HG02943 (cell line): ENCODE data around the gene SORBS1.
A peak's percentile ranks its signal among the peaks of the same experiment; 100 is the strongest.

Source experiments
- ATAC-seq: cut with Tn5 transposase; IDR thresholded peaks from one replicate; pipeline ENCODE4 v1.9.1; 2021; ENCODE audit warnings: mild to moderate bottlenecking, low read depth, moderate library complexity; ENCODE audit not compliant: unreplicated experiment

The SORBS1 gene

DNA sequence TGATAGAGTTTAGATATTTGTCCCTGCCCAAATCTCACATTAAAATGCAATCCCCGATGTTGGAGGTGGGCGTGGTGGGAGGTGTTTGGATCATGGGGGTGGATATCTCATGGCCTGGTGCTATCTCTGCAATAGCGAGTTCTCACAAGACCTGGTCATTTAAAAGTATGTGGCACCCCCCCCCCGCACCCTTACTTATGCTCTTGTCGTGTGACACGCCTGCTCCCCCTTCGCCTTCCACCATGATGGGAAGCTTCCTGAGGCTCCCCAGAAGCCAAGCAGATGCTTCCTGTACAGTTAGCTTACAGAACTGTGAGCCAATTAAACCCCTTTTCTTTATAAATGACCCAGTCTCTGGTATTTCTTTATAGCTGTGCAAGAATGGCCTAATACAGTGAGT is 118.8 kb downstream of the SORBS1 start:
- ATAC-seq: no peak

DNA sequence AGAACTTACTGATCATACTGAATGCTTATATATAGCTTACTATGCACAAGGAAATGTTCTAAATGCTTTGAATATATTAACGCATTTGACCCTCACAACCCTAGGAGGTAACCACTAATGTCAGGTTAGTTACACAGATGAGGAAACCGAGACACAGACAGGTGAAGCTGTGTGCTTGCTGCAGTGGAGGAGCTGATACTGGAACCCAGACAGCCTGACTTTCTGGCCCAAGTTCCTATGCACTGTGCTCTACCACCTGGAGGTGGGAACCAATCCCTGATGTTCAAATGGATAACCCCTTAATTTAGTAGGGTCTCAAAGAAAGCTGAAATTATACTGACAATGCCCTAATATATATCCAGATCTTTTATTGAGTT is 119.6 kb downstream of the SORBS1 start:
- ATAC-seq: peak; percentile 15

DNA sequence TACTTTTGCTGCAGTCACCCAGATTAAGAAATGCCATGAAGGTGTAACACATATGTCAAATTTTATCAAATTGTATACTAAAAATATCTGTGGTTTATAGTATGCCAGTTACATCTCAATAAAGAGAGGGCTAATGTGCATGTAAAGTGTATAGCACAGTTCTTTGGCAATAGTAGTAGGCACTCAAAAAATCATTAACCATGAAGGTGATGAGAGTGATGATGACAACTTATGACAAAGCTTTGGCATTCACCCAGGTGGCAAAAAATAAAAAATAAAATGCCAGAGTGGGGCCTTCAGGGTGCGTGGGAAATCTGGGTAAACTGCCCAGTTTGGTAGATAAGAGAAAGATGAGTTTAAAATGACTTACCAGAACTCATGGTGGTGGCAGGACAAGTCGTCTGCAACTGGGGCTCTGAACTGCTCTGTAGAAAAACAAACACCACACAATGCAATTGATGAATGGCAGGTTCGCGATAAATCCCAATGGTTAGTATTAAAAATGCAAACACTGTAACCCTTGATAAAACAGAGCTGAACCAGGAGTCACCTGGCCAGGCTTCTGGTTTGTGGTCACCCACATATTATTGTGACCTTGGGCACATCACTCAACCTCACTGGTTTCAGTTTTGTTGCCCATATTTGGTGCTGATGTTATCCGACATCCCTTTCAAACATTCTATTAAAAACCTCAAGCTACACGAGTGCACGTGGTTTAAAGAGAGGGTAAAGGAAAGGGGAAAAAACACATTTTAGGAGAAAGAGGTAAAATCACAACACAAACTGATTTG is 120.2 kb downstream of the SORBS1 start:
- ATAC-seq: peak; percentile 78

DNA sequence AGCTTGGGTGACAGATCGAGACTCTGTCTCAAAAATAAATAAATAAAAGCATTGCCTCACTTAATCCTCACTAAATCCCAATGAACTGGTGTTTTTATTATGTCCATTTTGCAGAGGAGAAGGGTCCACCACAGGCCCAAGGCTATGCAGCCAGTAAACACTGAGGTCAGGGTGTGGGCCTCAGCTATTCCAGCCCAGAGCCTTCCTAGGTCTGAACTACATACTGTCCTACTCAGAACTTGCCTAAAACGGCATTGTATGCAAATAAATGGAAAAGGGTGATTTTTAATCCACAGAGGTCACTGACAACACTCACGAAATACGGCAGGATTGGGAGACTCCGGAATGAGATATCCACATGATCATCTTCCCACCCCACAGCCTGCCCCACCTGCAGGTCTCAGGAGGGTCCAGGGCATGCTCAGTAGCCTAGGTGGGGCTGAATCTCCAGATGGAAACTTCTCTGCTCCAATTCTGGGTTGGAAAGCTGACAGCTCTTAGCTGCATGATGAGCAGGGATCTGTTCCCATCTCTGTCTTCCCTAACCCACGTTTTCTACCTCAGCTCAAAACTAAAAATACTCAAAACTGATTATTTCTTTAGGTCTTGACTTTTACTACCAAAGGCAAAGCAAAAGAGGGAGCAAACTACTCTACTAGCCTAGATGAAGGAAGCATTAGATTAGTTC is 121.0 kb downstream of the SORBS1 start:
- ATAC-seq: no peak

DNA sequence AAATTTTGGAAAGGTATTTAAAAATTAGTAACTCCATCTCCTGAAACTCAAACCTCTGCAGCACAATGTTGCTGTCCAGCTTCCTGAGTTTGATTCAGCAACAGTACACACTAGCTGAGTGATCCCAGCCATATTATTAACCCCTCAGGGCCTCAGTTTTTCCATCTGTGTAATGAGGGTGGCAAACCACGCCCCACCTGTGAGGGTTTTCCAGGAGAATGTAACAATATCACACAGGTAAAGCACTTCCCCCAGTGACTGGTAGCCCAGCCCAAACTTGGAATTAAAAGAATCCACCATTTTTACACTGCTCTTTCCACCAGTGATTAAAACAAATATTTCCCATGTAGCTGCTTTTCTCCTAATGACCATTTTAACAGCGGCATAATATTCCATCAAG is 122.4 kb downstream of the SORBS1 start:
- ATAC-seq: no peak

DNA sequence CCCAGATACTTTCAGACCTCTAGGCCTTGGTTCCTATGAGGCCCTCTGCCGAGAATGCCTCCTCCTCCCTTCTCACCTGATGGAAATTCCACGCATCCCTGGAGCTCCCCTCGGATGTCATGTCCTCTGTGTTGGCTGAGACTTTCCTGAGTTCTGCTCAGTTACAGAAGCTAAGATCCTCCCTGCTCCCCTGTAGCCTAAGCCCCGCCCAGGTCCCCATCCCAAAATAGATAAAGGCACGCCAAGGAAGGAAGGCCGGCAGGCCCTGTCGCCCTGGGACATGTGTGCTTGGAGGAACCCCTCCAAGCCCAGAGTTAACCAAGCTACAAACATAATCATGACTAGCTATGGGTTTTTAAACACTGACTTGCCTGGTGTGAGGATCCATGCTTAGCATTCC is 123.5 kb downstream of the SORBS1 start:
- no peak for ATAC-seq

DNA sequence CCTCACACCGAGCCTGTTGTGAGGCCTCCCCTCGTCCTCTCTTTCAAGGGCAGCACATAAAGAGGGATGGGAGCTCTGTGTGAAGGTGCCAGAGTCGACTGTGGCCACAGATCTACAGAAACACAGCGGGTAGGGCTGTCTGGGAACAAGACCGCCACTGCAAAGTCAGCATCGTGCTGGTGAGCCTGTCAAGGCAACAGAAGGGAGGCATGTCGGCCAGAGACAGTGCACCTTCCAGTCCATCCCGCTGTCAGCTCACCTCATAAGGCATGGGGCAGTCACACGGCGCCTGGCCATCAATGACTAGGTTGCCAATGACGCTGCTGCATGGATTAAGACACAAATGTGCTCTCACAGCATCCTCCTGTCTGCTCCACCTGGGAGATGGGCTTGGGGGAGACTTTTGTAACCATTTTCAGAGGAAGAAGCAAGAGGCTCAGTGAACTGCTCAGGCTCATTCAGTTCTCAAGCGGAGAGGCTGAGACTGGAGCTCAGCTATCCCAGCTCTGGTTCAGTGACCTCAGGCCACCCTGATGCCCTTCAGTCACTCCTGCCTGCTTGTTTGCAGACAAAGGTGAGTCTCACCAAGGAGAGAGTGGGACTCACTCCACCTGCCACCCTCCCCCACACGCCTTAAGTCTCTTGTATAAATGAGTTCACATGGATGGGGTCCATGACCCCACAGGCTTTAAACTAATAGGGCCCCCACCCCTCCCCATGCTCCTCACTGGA is 125.5 kb downstream of the SORBS1 start:
- no peak for ATAC-seq

DNA sequence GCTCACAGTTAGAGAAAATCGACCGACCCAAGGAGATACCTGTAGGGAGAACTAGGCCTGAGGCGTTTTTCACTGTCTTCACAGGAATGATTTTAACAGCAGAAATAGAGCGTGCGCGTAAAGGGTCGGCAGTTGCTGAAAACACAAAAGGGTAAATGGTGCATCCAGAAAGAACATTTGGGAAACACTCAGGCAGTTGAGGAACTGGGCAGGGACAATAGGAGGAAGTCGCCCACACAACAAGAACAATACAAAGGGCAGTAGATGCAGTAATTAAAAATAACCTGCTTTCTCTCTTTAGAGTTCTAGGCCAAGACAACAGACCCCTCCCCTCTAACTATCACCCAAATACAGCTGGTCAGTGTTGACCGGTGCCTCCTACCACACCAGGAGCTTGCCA is 126.6 kb downstream of the SORBS1 start:
- ATAC-seq: no peak

DNA sequence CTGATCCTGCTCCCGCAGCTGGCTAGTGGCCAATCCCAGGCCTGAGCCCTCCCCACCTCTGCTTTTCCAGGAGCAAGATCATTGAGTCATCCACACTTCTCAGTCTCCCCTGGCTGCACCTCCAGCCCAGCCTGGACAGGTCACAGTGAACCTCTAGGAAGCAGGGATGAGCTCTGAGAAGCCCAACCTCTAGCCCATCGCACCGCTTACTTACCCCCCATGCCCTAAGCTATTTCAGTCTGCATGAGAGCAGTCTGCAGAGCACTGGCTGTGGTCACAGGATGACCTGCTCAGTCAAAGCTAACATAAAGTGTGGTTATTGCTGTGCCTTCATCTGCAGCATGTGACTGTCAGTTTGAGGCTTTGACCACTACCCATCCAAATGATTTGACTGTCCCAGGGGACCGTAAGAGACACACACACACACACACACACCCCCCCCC is 129.2 kb downstream of the SORBS1 start:
- ATAC-seq: no peak

DNA sequence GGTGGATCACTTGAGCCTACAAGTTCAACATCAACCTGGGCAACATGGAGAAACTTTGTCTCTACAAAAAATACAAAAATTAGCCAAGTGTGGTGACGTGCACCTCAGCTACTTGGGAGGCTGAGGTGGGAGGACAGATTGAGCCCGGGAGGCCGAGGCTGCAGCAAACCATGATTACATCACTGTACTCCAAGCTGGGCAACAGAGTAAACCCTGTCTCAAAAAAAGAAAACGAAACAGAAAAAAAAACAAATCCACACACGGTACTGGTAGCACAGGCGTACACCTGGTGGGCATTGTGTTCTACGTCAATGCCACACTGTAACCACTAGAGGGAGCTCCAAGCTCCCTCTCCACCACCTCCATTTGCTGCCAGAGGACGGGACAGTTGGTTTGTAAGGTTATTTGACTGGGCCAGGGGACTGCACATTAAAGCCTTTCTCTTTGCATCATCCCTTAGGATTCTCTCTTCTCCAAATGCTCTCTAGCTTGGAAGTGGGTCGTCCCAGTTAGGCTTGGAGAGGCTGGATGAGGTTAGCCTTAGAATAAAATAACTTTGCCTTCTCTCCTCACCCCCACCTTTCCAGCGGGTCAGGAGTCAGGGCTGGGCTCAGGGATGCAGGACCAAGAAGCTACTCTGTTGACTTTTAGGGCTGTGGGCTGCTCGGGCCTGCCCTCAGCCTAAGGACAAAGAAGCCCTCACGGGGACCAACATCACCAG is 130.8 kb downstream of the SORBS1 start:
- peak; percentile 79 for ATAC-seq

DNA sequence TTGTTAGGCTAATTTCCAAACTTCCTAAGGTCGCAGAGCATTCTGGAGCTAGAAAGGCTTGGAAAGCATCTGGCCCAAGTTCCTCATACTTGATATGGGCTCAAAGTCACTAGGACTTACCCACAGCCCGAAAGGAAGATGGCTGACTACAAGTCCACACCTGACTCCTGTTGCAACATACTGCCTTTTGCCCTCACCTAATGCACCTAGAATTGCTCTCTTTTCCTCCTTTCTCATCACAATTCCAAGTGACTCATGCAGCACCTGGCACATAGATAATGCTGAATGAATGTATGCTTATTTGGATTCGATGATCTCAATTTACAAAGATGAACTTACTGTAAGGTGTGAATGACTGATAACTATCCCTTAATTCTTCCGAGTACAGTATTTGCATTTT is 131.5 kb downstream of the SORBS1 start:
- ATAC-seq: no peak

DNA sequence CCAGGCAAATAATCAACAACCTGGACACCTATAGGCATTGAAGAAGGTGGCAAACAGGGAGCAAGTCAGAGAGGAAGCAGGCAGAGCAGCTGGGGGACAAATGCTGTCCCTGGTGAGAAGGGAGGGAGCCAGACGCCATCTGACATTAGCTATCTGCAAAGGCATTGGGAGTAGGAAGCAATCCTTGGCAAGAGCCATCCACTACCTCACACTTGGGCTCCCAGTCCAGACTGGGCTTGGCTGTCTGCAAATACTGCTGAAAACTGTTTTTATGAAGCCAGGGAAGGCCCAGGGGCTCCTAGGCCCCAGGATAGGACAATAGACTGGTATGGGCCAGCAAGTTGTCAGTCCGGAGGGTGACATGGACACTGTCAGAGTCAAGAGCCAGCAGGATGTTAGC is 132.5 kb downstream of the SORBS1 start:
- no peak for ATAC-seq

DNA sequence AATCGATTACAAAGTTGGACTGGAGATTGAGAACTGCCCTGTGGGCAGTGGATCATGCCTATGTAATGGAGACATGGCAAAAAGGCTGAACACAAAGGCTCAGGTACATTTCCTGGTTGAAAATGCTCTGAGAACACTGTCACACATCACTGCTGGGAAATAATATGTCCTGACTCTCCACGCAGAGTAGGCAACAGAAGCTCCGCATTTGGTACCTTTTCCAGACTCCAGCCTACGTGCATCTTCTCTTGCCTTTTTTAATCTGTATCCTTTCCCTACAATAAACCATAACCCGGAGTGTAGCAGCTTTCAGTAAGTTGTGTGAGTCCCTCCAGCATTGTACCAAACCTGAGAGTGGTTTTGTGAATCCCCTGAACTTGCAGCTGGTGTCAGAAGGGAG is 134.7 kb downstream of the SORBS1 start:
- no peak for ATAC-seq

DNA sequence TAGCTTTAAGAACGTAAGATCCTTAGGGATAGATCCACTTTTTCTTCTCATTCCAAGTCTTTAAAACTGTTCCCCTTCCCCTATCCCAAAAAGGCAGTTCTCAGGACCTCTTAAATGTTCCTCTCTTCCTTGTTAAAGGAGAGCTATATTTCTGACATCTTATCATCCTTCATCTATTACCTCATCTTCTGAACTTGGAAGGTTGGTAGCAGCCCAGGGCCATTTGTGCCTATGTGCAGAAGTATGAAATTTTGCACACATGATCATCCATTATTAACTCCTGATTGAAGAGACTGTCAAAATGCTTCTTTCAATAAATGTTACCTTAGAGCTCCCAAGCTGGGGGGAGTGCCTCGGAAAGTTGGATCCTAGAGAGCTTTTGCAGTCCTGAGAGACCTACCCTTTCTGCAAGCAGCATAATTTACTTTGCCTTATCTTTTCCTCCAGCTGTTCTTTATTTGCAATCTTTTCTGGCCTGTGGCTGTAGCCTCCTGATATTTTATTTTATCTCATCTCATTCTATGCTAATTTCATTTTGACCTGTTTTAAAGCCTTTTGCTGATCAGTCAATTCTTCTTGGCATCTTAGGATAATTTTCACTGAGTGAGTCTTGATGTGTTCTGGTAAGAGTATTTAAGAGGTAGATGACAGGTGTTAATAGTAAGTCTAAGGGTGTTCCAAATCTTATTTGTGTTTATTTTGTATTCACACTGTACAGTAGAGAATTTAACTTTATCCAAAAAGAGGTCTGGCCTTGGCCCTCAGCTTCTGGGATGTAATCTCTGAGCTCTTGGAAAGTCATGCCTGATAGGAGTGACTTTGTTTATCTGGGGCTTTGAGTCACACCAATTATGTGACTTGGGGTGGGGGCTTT is 135.3 kb downstream of the SORBS1 start:
- ATAC-seq: no peak

DNA sequence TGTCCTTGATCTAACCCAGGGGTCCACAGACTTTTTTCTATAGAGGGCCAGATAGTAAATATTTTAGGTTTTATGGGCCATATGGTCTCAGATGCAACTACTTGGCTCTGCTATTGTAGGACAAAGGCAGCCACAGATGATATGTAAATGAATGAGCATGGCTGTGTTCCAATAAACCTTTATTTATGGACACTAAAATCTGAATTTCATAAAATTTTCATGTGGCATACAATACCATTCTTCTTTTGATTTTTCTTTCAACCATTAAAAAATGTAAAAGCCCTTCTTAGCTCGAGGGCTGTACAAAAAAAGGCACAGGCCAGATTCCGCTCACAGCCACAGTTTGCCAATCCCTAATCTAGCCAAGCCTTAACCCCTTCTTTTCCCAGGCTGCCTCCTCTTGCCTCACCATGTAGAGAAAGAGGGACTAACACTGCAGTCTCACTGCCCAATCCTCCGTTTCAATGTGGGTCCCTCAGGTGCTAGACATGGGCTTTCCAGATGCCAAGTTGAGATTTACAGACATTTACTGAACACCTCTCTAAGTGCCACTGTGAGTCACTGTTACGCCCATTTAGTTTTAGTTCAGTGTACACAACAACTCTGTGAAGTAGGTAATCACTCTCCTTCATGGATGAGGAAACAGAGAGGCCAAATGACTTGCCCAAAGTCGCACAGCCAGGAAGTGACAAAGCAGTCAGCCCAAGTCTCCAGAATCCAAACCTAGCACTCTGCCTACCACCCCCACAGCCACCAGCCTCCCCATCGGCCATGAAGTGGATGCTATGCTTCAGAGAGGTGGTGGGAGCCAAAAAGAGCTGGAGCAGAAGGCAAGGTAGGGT is 137.8 kb downstream of the SORBS1 start:
- no peak for ATAC-seq

DNA sequence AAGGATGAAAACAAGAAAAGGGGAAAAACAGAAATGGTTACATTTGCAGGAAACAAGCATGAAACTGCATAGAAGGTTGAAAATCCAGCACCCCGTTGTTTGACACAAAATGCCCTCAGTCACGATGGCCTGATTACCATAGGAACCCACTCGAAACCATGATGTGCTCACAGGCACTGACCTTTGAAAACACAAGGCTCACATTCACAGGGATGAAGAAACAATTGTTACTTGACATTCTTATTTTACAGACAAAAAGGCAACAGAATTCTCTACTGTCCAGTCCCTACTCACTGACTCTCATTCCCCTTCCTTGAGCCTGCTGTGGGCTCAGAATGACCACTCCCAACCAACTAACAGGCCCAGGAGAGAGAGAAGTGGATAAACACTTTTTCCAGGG is 138.9 kb downstream of the SORBS1 start:
- no peak for ATAC-seq

DNA sequence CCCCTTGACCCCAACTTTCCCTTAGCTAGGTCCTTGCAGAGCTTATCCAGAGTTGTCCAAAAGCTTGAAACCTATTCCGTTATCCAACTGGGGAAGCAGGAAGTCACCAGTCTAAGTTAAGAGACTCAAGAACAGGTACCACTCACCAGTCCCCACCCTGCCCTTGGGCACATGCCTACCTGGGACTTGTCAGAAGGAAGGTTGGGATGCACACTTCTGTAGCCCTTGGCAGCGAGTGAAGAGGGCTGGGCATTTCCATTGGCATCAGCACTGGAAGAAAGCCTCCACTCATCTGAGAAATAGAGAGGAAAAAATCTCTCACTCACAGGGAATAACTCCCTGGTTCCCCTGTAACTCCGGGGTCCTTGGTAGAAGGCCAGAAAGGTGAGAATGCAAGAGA is 139.4 kb downstream of the SORBS1 start:
- ATAC-seq: no peak

DNA sequence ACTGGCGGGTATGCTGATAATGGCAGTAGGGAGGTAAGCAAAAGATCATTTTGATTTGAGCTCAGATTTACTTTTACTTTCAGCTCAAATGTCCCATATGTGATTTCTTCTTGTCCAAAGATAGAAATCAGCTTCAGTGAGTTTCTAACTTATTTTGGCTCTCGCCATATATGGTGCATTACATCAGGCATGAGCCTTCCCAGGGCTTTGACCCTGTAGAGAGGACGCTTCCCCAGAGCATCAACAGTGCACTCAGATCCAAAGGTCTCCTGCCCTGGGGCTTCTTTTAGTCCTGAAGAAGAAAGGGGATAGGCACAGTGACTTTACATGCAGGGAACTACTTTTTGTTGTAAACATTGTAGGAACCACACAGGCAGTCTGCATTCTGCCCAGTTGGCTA is 141.8 kb downstream of the SORBS1 start:
- no peak for ATAC-seq

DNA sequence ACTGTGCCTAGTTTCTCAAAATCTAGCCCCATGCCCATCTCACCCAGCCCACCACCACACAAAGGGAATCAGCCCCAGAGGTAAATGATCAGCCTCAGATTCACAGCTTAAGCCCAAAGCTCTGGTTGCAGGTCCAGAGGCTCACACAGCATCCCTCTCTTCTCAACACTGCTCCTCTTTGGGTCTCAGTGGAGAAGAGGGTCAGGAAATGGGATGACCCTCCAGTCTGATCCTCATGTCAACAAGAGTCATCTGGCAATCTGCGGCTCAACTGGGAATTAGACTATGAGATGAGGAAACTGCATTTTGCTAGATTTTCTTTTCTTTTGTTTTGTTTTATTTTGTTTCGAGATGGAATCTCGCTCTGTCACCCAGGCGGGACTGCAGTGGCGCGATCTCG is 144.2 kb downstream of the SORBS1 start:
- no peak for ATAC-seq
